Measurements from ENCODE around the gene LILRB1. TPM values are rescaled to one million over a fixed set of nuclear protein-coding genes. Genes with fewer than 3 reads are reported as not detected.

The LILRB1 gene
- total and polyA plus RNA-seq, 2 of the 13 experiments (the other 11 are each of a cell fraction or from before 2014, with no cell fraction given) = not detected

DNA sequence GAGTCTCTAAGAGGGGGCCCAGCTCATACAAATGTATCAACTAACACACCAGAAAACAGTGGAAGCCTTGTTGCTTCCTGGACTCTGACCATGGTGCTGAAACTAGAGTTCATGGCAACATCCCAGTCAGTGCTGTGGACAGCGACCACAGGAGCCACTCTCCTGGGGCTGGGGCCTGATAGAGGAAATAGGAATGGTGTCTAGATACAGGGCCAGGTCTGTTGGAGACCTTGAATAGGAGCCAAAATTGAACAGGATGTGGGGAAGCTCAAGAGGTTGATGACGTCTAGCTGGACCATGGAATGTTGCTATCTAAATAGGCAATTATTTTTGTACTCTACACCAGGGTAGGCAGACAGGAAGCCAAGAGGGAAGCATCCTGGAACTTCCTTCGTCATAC is 54.2 kb downstream of the LILRB1 start (continued):
- TF ChIP-seq, protein P1, sequence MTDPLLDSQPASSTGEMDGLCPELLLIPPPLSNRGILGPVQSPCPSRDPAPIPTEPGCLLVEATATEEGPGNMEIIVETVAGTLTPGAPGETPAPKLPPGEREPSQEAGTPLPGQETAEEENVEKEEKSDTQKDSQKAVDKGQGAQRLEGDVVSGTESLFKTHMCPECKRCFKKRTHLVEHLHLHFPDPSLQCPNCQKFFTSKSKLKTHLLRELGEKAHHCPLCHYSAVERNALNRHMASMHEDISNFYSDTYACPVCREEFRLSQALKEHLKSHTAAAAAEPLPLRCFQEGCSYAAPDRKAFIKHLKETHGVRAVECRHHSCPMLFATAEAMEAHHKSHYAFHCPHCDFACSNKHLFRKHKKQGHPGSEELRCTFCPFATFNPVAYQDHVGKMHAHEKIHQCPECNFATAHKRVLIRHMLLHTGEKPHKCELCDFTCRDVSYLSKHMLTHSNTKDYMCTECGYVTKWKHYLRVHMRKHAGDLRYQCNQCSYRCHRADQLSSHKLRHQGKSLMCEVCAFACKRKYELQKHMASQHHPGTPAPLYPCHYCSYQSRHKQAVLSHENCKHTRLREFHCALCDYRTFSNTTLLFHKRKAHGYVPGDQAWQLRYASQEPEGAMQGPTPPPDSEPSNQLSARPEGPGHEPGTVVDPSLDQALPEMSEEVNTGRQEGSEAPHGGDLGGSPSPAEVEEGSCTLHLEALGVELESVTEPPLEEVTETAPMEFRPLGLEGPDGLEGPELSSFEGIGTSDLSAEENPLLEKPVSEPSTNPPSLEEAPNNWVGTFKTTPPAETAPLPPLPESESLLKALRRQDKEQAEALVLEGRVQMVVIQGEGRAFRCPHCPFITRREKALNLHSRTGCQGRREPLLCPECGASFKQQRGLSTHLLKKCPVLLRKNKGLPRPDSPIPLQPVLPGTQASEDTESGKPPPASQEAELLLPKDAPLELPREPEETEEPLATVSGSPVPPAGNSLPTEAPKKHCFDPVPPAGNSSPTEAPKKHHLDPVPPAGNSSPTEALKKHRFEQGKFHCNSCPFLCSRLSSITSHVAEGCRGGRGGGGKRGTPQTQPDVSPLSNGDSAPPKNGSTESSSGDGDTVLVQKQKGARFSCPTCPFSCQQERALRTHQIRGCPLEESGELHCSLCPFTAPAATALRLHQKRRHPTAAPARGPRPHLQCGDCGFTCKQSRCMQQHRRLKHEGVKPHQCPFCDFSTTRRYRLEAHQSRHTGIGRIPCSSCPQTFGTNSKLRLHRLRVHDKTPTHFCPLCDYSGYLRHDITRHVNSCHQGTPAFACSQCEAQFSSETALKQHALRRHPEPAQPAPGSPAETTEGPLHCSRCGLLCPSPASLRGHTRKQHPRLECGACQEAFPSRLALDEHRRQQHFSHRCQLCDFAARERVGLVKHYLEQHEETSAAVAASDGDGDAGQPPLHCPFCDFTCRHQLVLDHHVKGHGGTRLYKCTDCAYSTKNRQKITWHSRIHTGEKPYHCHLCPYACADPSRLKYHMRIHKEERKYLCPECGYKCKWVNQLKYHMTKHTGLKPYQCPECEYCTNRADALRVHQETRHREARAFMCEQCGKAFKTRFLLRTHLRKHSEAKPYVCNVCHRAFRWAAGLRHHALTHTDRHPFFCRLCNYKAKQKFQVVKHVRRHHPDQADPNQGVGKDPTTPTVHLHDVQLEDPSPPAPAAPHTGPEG (CRISPR knock-in tag; IDR thresholded peaks at IDR 0.05) = peak; percentile 52; the same call in 1 of the 2 replicates
- no peak for TF ChIP-seq CENPX (CRISPR knock-in tag; IDR thresholded peaks at IDR 0.05)
- TF ChIP-seq, protein P2, sequence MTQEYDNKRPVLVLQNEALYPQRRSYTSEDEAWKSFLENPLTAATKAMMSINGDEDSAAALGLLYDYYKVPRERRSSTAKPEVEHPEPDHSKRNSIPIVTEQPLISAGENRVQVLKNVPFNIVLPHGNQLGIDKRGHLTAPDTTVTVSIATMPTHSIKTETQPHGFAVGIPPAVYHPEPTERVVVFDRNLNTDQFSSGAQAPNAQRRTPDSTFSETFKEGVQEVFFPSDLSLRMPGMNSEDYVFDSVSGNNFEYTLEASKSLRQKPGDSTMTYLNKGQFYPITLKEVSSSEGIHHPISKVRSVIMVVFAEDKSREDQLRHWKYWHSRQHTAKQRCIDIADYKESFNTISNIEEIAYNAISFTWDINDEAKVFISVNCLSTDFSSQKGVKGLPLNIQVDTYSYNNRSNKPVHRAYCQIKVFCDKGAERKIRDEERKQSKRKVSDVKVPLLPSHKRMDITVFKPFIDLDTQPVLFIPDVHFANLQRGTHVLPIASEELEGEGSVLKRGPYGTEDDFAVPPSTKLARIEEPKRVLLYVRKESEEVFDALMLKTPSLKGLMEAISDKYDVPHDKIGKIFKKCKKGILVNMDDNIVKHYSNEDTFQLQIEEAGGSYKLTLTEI (CRISPR knock-in tag; conservative IDR thresholded peaks at IDR 0.05) = no peak
- TF ChIP-seq, protein P3, sequence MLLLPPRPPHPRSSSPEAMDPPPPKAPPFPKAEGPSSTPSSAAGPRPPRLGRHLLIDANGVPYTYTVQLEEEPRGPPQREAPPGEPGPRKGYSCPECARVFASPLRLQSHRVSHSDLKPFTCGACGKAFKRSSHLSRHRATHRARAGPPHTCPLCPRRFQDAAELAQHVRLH (CRISPR knock-in tag; IDR thresholded peaks at IDR 0.05; ENCODE audit: borderline replicate concordance, low read depth) = peak; percentile 74; the same call in 1 of the 2 replicates
- TF ChIP-seq, protein P4, sequence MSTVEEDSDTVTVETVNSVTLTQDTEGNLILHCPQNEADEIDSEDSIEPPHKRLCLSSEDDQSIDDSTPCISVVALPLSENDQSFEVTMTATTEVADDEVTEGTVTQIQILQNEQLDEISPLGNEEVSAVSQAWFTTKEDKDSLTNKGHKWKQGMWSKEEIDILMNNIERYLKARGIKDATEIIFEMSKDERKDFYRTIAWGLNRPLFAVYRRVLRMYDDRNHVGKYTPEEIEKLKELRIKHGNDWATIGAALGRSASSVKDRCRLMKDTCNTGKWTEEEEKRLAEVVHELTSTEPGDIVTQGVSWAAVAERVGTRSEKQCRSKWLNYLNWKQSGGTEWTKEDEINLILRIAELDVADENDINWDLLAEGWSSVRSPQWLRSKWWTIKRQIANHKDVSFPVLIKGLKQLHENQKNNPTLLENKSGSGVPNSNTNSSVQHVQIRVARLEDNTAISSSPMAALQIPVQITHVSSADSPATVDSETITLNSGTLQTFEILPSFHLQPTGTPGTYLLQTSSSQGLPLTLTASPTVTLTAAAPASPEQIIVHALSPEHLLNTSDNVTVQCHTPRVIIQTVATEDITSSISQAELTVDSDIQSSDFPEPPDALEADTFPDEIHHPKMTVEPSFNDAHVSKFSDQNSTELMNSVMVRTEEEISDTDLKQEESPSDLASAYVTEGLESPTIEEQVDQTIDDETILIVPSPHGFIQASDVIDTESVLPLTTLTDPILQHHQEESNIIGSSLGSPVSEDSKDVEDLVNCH (CRISPR knock-in tag; IDR thresholded peaks at IDR 0.05) = no peak
- TF ChIP-seq, protein P5, sequence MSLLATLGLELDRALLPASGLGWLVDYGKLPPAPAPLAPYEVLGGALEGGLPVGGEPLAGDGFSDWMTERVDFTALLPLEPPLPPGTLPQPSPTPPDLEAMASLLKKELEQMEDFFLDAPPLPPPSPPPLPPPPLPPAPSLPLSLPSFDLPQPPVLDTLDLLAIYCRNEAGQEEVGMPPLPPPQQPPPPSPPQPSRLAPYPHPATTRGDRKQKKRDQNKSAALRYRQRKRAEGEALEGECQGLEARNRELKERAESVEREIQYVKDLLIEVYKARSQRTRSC (CRISPR knock-in tag; IDR thresholded peaks at IDR 0.05; ENCODE audit: low read depth) = no peak
- TF ChIP-seq CEBPB (IDR thresholded peaks at IDR 0.05; ENCODE audit: borderline replicate concordance, low read depth, low read length) = no peak
- TF ChIP-seq ZFP36L2 (CRISPR knock-in tag; IDR thresholded peaks at IDR 0.05) = peak; percentile 93
- TF ChIP-seq, protein P6, sequence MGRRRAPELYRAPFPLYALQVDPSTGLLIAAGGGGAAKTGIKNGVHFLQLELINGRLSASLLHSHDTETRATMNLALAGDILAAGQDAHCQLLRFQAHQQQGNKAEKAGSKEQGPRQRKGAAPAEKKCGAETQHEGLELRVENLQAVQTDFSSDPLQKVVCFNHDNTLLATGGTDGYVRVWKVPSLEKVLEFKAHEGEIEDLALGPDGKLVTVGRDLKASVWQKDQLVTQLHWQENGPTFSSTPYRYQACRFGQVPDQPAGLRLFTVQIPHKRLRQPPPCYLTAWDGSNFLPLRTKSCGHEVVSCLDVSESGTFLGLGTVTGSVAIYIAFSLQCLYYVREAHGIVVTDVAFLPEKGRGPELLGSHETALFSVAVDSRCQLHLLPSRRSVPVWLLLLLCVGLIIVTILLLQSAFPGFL (CRISPR knock-in tag; IDR thresholded peaks at IDR 0.05) = no peak
- TF ChIP-seq ZNF891 (CRISPR knock-in tag; IDR thresholded peaks at IDR 0.05) = no peak
- peak; percentile 87; the same call in 1 of the 2 replicates for TF ChIP-seq KLF11 (CRISPR knock-in tag; IDR thresholded peaks at IDR 0.05)
- peak; percentile 85 for TF ChIP-seq ETV6 (CRISPR knock-in tag; conservative IDR thresholded peaks at IDR 0.05)
- no peak for TF ChIP-seq ZNF317 (CRISPR knock-in tag; IDR thresholded peaks at IDR 0.05)
- TF ChIP-seq HDAC2 (CRISPR knock-in tag; IDR thresholded peaks at IDR 0.05) = peak; percentile 77
- TF ChIP-seq TEAD2 (CRISPR knock-in tag; IDR thresholded peaks at IDR 0.05) = 0 out of 2 replicates have a peak, but pooled peaks have one; percentile 47
- no peak for TF ChIP-seq ZZZ3 (CRISPR knock-in tag; IDR thresholded peaks at IDR 0.05; ENCODE audit: borderline replicate concordance)
- TF ChIP-seq, protein P7, sequence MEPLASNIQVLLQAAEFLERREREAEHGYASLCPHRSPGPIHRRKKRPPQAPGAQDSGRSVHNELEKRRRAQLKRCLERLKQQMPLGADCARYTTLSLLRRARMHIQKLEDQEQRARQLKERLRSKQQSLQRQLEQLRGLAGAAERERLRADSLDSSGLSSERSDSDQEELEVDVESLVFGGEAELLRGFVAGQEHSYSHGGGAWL (CRISPR knock-in tag; IDR thresholded peaks at IDR 0.05) = peak; percentile 46; the same call in 1 of the 2 replicates
- TF ChIP-seq GATAD2A (CRISPR knock-in tag; IDR thresholded peaks at IDR 0.05) = peak; percentile 18; the same call in 1 of the 2 replicates

Data from HepG2 (cell line).